PFSK-1 (cell line): ENCODE results near the gene RBM5.

Source experiments
- FOXP2 ChIP-seq: optimal IDR thresholded peaks from 2 replicates; pipeline ENCODE3; 2011; ENCODE audit warnings: borderline replicate concordance, control low read depth, inconsistent platforms; ENCODE audit not compliant: insufficient read depth; ENCODE audit errors: extremely low read length, extremely low read depth
- POLR2AphosphoS5 ChIP-seq: IDR thresholded peaks from 2 replicates; pipeline ENCODE4 v1.6.1; 2012; ENCODE audit warnings: low read depth, mild to moderate bottlenecking, control low read depth, low read length, moderate library complexity
- SIN3A ChIP-seq: IDR thresholded peaks from 2 replicates; pipeline ENCODE4 v1.6.1; 2012; ENCODE audit warnings: mild to moderate bottlenecking, low read length, moderate library complexity, borderline replicate concordance; ENCODE audit not compliant: insufficient read depth
- TAF1 ChIP-seq: IDR thresholded peaks from 2 replicates; pipeline ENCODE4 v1.6.1; 2012; ENCODE audit warnings: low read length, control low read depth, borderline replicate concordance; ENCODE audit not compliant: insufficient read depth
- TF ChIP-seq, protein P1 (sequence below), 2 experiments: IDR thresholded peaks; 2 replicates each; pipeline versions ENCODE4 v1.6.1 to v1.8.0; 2011 to 2012; ENCODE audit warnings: low read depth in 2 of 2, low read length in 2 of 2, control low read depth in 1 of 2, inconsistent platforms in 1 of 2, mild to moderate bottlenecking in 1 of 2, moderate library complexity in 1 of 2; ENCODE audit not compliant: insufficient read depth in 1 of 2

The RBM5 gene

DNA sequence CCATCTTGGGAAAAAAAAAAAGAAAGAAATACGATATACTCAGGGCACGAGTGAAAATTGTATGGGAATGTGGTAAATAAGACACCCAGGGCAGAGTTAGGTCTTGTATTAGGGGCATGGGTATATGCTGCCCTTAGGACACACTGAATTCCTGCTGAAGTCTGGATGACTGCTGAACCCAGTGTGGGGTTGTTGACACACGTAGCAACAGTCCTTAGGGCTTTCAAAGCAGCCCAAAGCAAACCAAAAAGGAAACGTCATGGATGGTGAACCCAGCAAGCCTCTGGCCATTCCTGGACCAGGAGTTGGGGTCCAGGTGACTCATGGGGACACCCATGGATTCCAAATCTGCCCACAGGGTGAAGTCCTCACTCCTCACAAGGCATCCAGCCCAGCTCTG is 39.3 kb downstream of the RBM5 start:
- TF ChIP-seq SIN3A (no peak), TAF1 (no peak)

DNA sequence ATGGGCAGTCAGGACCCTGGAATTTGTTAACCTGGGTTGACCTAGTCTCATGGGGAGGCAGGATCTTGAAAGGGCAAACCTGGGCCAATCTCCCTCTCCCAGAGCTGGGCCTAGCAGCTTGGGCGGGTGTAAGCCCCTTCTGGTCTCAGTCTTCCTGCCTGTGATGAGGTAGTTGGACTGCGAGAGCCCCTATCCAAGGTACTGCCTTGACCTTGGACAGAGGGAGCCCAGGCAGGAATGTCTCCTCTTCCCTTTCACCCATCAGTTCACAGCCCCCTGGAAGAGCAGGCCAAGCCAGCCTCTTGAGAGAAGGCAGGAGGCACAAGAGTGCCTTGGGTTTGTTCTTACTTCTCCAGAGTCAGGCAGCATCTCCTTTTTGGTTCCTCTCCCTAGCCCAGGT is 41.7 kb downstream of the RBM5 start:
- TF ChIP-seq, protein P1, sequence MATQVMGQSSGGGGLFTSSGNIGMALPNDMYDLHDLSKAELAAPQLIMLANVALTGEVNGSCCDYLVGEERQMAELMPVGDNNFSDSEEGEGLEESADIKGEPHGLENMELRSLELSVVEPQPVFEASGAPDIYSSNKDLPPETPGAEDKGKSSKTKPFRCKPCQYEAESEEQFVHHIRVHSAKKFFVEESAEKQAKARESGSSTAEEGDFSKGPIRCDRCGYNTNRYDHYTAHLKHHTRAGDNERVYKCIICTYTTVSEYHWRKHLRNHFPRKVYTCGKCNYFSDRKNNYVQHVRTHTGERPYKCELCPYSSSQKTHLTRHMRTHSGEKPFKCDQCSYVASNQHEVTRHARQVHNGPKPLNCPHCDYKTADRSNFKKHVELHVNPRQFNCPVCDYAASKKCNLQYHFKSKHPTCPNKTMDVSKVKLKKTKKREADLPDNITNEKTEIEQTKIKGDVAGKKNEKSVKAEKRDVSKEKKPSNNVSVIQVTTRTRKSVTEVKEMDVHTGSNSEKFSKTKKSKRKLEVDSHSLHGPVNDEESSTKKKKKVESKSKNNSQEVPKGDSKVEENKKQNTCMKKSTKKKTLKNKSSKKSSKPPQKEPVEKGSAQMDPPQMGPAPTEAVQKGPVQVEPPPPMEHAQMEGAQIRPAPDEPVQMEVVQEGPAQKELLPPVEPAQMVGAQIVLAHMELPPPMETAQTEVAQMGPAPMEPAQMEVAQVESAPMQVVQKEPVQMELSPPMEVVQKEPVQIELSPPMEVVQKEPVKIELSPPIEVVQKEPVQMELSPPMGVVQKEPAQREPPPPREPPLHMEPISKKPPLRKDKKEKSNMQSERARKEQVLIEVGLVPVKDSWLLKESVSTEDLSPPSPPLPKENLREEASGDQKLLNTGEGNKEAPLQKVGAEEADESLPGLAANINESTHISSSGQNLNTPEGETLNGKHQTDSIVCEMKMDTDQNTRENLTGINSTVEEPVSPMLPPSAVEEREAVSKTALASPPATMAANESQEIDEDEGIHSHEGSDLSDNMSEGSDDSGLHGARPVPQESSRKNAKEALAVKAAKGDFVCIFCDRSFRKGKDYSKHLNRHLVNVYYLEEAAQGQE (IDR thresholded peaks at IDR 0.05; ENCODE audit: insufficient read depth in 1 of 2, low read depth in 2 of 2, low read length in 2 of 2), result peak; percentile 16 to 80; a peak in 2 of 4 replicates
- TF ChIP-seq SIN3A, result no peak

DNA sequence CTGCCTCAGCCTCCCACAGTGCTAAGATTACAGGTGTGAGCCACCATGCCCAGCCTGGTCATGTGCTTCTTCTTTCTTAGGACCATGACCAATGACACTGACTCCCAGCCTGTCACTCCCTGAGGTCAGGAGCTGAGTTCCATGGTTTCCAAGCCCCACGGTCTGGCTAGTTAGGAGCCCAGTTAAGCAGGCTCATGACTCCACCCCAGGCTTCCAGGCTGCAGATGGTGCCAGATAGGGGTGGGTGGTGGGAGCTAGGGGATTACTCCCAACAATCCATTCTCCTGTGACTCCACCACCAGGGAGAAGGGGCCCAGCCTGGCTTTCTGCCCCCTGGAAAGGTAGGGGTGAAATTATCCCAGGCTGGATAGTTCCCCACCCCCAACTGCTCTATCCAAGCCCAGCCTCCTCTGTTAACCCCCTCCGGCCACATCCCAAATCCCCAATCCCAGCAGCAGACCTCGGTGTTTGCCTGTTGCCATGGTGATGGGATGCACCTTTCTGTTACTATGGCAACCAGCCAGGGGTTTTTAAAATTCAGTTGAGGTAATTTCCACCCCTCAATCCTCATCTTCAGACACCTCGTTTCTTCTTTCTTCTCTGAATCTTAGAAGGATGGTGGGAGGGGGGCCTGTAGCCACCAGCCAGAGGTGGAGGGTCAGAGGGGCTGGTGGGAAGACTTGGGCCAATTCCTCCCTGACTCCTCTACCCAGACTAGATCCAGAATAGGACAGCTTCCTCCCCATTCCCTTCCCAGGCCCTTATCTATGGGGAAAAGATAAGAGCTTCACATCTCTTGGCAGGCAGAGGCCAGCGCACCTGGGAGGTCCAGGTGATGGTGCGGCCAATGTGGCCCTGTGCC is 43.9 kb downstream of the RBM5 start:
- TF ChIP-seq TAF1, result no peak
- TF ChIP-seq FOXP2, result no peak
- TF ChIP-seq SIN3A, result no peak
- no peak for TF ChIP-seq POLR2AphosphoS5
- TF ChIP-seq, protein P1 (IDR thresholded peaks at IDR 0.05; ENCODE audit: insufficient read depth in 1 of 2, low read depth in 2 of 2, low read length in 2 of 2), result no peak

DNA sequence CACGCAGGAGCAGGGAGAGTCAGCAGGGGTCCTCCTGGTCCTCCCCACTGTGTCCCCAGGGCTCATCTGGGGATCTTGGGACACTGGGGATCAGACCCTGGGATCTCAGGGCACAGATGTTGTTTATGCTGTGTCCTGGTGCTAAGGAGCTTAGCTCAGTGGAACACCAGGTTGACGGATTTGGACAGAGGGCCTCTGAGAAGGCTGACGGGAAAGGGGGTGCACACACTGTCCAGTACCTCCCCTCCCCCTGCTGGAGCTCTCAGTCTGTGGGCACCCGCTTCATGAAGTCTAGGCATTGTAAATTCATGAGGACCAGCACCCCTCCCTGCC is 44.5 kb downstream of the RBM5 start:
- no peak for TF ChIP-seq POLR2AphosphoS5
- no peak for TF ChIP-seq SIN3A
- TF ChIP-seq FOXP2, result no peak
- TF ChIP-seq TAF1, result no peak
- TF ChIP-seq, protein P1 (IDR thresholded peaks at IDR 0.05; ENCODE audit: insufficient read depth in 1 of 2, low read depth in 2 of 2, low read length in 2 of 2), result no peak

DNA sequence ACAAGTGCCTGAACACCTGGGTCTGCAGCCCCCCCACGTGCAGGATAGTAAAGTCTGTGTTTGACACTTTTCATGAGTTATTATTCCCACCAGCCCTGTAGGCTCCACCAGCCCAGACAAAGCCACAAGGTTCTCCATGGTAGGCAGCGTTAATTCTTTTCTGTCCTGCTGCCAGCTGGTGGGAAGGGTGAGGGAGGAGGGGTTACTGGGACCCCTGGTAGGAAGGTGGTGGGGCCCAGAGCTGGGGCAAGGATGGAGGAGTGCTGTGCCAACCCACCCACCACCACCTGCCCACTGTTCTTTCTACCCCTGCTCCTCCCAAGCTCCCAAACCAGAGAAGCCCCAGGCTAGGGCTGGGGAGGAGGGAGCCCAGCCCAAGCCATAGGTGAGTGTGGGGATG is 45.6 kb downstream of the RBM5 start:
- TF ChIP-seq TAF1 (no peak), POLR2AphosphoS5 (no peak), FOXP2 (no peak), SIN3A (no peak)
- TF ChIP-seq, protein P1 (IDR thresholded peaks at IDR 0.05; ENCODE audit: insufficient read depth in 1 of 2, low read depth in 2 of 2, low read length in 2 of 2), result no peak
